GM12878 (cell line): ENCODE results near the gene PTRH2. TPM values are rescaled to one million over a fixed set of nuclear protein-coding genes. Genes with fewer than 3 reads are reported as not detected.

Experiments
- ATAC-seq: fragments of 200-7000 bp; cut with Tn5 transposase; 3 replicates; pipeline ENCODE4 v1.9.1; 2020; ENCODE audit warnings: mild to moderate bottlenecking, moderate library complexity
- BruUV-seq: library from RNA; stranded (reverse); fragments of 400-500 nt; replicated peaks from 2 replicates; lab custom pipeline; 2021; lab: Mats Ljungman, UMichigan
- CTCF ChIA-PET: fragments of 300-600 bp; sonication (Branson Sonifier 250); formaldehyde crosslinking; extraction: SDS; loops from one replicate; lab custom pipeline; 2021; ENCODE audit warnings: inconsistent platforms; lab: Yijun Ruan, JAX
- POLR2A ChIA-PET: fragments of 350-600 bp; formaldehyde crosslinking; extraction: SDS; loops from one replicate; lab custom pipeline; 2021; ENCODE audit warnings: inconsistent platforms; lab: Charles Lee
- RAD21 ChIA-PET: fragments of 300-600 bp; sonication (Branson Sonifier 250); formaldehyde crosslinking; loops from one replicate; lab custom pipeline; 2023; ENCODE audit warnings: antibody characterized with exemption; ENCODE audit not compliant: unreplicated experiment; lab: Charles Lee
- SMC1A ChIA-PET: fragments of 300-600 bp; sonication (Branson Sonifier 250); formaldehyde crosslinking; loops from one replicate; lab custom pipeline; 2023; ENCODE audit not compliant: unreplicated experiment, uncharacterized antibody; lab: Charles Lee
- DNase-seq: peaks from one replicate; pipeline ENCODE4 v3.0.0-alpha.2; 2011; ENCODE audit warnings: low read depth, low spot score
- FAIRE-seq: peaks from 3 replicates; lab custom pipeline; 2011; peaks lifted over from hg19 to GRCh38; lab: Jason Lieb, UNC
- H2AFZ ChIP-seq: 2 replicates; pipeline ENCODE4 v1.6.0; 2011; ENCODE audit warnings: low read depth, low read length, control low read depth; ENCODE audit not compliant: control insufficient read depth
- H3K27ac ChIP-seq: 2 replicates; pipeline ENCODE4 v1.5.1; 2011; ENCODE audit warnings: control low read depth; ENCODE audit not compliant: control insufficient read depth, insufficient read depth
- H3K27me3 ChIP-seq, 2 experiments: replicated peaks in 1 of 2; 2 replicates each; pipeline versions ENCODE4 v1.6.0 to v1.6.1; 2011; ENCODE audit warnings: low read length in 1 of 2; ENCODE audit not compliant: control insufficient read depth in 2 of 2, insufficient read depth in 2 of 2
- H3K36me3 ChIP-seq, 2 experiments: 2 replicates each; pipeline ENCODE4 v1.5.1; 2011; ENCODE audit warnings: low read length in 1 of 2; ENCODE audit not compliant: control insufficient read depth in 2 of 2, insufficient read depth in 2 of 2
- H3K4me1 ChIP-seq: 2 replicates; pipeline ENCODE4 v1.6.1; 2011; ENCODE audit warnings: mild to moderate bottlenecking, low read length, moderate library complexity, mixed read lengths; ENCODE audit not compliant: control insufficient read depth, insufficient read depth
- H3K4me2 ChIP-seq: 2 replicates; pipeline ENCODE4 v1.6.0; 2011; ENCODE audit warnings: control low read depth; ENCODE audit not compliant: control insufficient read depth, insufficient read depth
- H3K4me3 ChIP-seq: fragments of 200-600 bp; sonication (generic); 2 replicates; pipeline ENCODE4 v1.5.1; 2016
- H3K79me2 ChIP-seq: 2 replicates; pipeline ENCODE4 v1.6.0; 2011; ENCODE audit warnings: low read length; ENCODE audit not compliant: control insufficient read depth, insufficient read depth
- H3K9ac ChIP-seq: 2 replicates; pipeline ENCODE4 v1.8.0; 2011; ENCODE audit warnings: low read length, control low read depth, mixed read lengths; ENCODE audit not compliant: control insufficient read depth, insufficient read depth
- H3K9me3 ChIP-seq: replicated peaks from 3 replicates; pipeline ENCODE4 v1.5.1; 2011; ENCODE audit warnings: mild to moderate bottlenecking, low read length; ENCODE audit not compliant: control insufficient read depth, insufficient read depth
- H4K20me1 ChIP-seq: 2 replicates; pipeline ENCODE4 v1.6.0; 2011; ENCODE audit not compliant: control insufficient read depth, insufficient read depth
- ATF2 ChIP-seq: IDR thresholded peaks from 2 replicates; pipeline ENCODE4 v1.6.1; 2012; ENCODE audit warnings: low read length, inconsistent platforms
- CHD2 ChIP-seq: IDR thresholded peaks from 2 replicates; pipeline ENCODE4 v1.6.1; 2011; ENCODE audit warnings: low read depth, low read length, improper control_type of control experiment, borderline replicate concordance
- KDM1A ChIP-seq: fragments of 200-600 bp; sonication (generic); IDR thresholded peaks from 2 replicates; pipeline ENCODE4 v1.6.1; 2016; ENCODE audit warnings: borderline replicate concordance
- MTA3 ChIP-seq: IDR thresholded peaks from 2 replicates; pipeline ENCODE4 v1.6.1; 2012; ENCODE audit warnings: low read length, inconsistent platforms, borderline replicate concordance
- MYC ChIP-seq: IDR thresholded peaks from 2 replicates; pipeline ENCODE4 v1.6.1; 2011; ENCODE audit warnings: mild to moderate bottlenecking, low read length, moderate library complexity, inconsistent platforms; ENCODE audit not compliant: insufficient read depth, insufficient replicate concordance, insufficient read length, severe bottlenecking
- SMAD5 ChIP-seq: IDR thresholded peaks from 2 replicates; pipeline ENCODE4 v1.6.1; 2016; ENCODE audit warnings: antibody characterized with exemption, low read depth
- ZNF217 ChIP-seq: fragments of 450-650 bp; IDR thresholded peaks from 2 replicates; pipeline ENCODE4 v1.6.1; 2017; ENCODE audit warnings: antibody characterized with exemption, mild to moderate bottlenecking
- WGBS: methylation state at CpG from one replicate; pipeline ENCODE4 v1.1.6; 2016; ENCODE audit warnings: low lambda C conversion rate; ENCODE audit not compliant: insufficient replicate concordance, insufficient coverage; ENCODE audit errors: missing lambda C conversion rate; 5-methylcytosine and 5-hydroxymethylcytosine counted together
- in situ Hi-C: fragments of 300-500 bp; cut with MboI; formaldehyde crosslinking; loops from 9 replicates; pipeline ENCODE4 v1.14.3; 2018; ENCODE audit warnings: mixed read lengths
- intact Hi-C: fragments of 100-400 bp; cut with micrococcal nuclease; formaldehyde crosslinking; loops from one replicate; pipeline ENCODE4 v1.14.2; 2022; ENCODE audit not compliant: unreplicated experiment
- polyA plus RNA-seq, 11 experiments: library from polyadenylated mRNA; depleted of rRNA in 4 of 11; unstranded in 6 of 11; stranded (reverse) in 5 of 11; fragments of >200 nt; fragmentation: Nextera tagmentation in 4 of 11; fragmentation: Illumina TruSeq in 1 of 11; extraction: Ambion mirVana in 4 of 11; extraction: Trizol in 1 of 11; gene quantifications; 1 replicate in 1 of 11; 2 replicates in 10 of 11; pipeline versions ENCODE4 v1.2.1 to v1.2.3, GENCODE V29; 2011 to 2016; ENCODE audit warnings: inconsistent platforms in 2 of 11, missing spikeins in 2 of 11, low read depth in 1 of 11
- total RNA-seq, 4 experiments: library from RNA; depleted of rRNA in 3 of 4; stranded (reverse); fragments of >200 nt in 3 of 4; fragmentation: Illumina TruSeq in 1 of 4; extraction: Trizol in 1 of 4; gene quantifications; 2 replicates each; pipeline versions ENCODE4 v1.2.1 to v1.2.3, GENCODE V29; 2013 to 2021
- TF ChIP-seq, protein P1 (sequence below): fragments of 450-650 bp; IDR thresholded peaks from 2 replicates; pipeline ENCODE4 v1.6.1; 2017; ENCODE audit warnings: antibody characterized with exemption, mild to moderate bottlenecking, moderate library complexity

Gene PTRH2
- total and polyA plus RNA-seq, 10 of the 15 experiments (the other 5 are each of a cell fraction or from before 2014, with no cell fraction given) = 37.7 to 156 (median 63.4) TPM

- Histone ChIP-seq H3K4me2 (no peak overlapping the region), H3K36me3 (no peaks in the 10 kb centered on the region), H3K27ac (no peak overlapping the region), H4K20me1 (no peaks in the 10 kb centered on the region), H3K79me2 (peaks cover 13% of the 10 kb centered on the region), H2AFZ (no peak overlapping the region), H3K27me3 (no peaks in the 10 kb centered on the region), H3K4me3 (no peak overlapping the region), H3K4me1 (no peaks in the 10 kb centered on the region), H3K9ac (no peak overlapping the region), H3K9me3 (no peaks in the 10 kb centered on the region)
- ChIA-PET CTCF (no interaction called here), POLR2A (no interaction called here), SMC1A (no interaction called here), RAD21 (no interaction called here)
- in situ Hi-C loops = no loop called here
- TF ChIP-seq ZNF217 = no peak
- no peak for TF ChIP-seq SMAD5
- TF ChIP-seq KDM1A = no peak
- intact Hi-C loops = no loop called here
- no peak for DNase-seq
- no peak for FAIRE-seq
- 100% methylated on average over 1 of the region's 1 CpG for WGBS
- no TSS peak for BruUV-seq
- ATAC-seq = no peak
Measured at GRCh38 chr17:59723607-59724006, 16.4 kb upstream of the PTRH2 start.

GRCh38 chr17:59723041-59723440, 15.8 kb upstream of the PTRH2 start:
- CTCF ChIA-PET = interaction anchor here (1.3 kb wide), 1 partner anchor 53 kb away, joined by 3 read pairs; no protein-coding TSS in a partner anchor

More at GRCh38 chr17:59723041-59723440, 15.8 kb upstream of the PTRH2 start:
- FAIRE-seq (no peak), DNase-seq (no peak), ATAC-seq (no peak)
- Histone ChIP-seq H2AFZ (no peak overlapping the region), H4K20me1 (no peaks in the 10 kb centered on the region), H3K27ac (no peak overlapping the region), H3K27me3 (no peaks in the 10 kb centered on the region), H3K79me2 (peaks cover 16% of the 10 kb centered on the region), H3K4me1 (no peaks in the 10 kb centered on the region), H3K4me2 (no peak overlapping the region), H3K36me3 (no peaks in the 10 kb centered on the region), H3K9me3 (no peaks in the 10 kb centered on the region), H3K9ac (no peak overlapping the region), H3K4me3 (no peak overlapping the region)
- ChIA-PET POLR2A (no interaction called here), SMC1A (interaction anchor here (1.2 to 2.3 kb wide), 2 partner anchors 29 to 31 kb away, joined by 4 to 6 read pairs; no protein-coding TSS in a partner anchor), RAD21 (no interaction called here)
- in situ Hi-C loops = no loop called here
- BruUV-seq = no TSS peak
- intact Hi-C loops = no loop called here
- 100% methylated on average over 1 of the region's 1 CpG for WGBS
- TF ChIP-seq MTA3 (no peak), ATF2 (no peak), CHD2 (no peak), MYC (no peak)
- TF ChIP-seq, protein P1, sequence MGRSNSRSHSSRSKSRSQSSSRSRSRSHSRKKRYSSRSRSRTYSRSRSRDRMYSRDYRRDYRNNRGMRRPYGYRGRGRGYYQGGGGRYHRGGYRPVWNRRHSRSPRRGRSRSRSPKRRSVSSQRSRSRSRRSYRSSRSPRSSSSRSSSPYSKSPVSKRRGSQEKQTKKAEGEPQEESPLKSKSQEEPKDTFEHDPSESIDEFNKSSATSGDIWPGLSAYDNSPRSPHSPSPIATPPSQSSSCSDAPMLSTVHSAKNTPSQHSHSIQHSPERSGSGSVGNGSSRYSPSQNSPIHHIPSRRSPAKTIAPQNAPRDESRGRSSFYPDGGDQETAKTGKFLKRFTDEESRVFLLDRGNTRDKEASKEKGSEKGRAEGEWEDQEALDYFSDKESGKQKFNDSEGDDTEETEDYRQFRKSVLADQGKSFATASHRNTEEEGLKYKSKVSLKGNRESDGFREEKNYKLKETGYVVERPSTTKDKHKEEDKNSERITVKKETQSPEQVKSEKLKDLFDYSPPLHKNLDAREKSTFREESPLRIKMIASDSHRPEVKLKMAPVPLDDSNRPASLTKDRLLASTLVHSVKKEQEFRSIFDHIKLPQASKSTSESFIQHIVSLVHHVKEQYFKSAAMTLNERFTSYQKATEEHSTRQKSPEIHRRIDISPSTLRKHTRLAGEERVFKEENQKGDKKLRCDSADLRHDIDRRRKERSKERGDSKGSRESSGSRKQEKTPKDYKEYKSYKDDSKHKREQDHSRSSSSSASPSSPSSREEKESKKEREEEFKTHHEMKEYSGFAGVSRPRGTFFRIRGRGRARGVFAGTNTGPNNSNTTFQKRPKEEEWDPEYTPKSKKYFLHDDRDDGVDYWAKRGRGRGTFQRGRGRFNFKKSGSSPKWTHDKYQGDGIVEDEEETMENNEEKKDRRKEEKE = no peak
